Panc1 (cell line): ENCODE results near the gene OTOP2.

ENCODE experiments used
- CTCF ChIP-seq: fragments of 450-650 bp; IDR thresholded peaks from 2 replicates; pipeline ENCODE4 v1.5.1; 2017; ENCODE audit warnings: mild to moderate bottlenecking
- POLR2AphosphoS5 ChIP-seq: IDR thresholded peaks from 2 replicates; pipeline ENCODE4 v1.6.1; 2012; ENCODE audit warnings: mild to moderate bottlenecking, low read depth, low read length, moderate library complexity

GRCh38 chr17:74921769-74922168 lies 2.3 kb upstream of the OTOP2 start:
- TF ChIP-seq CTCF (no peak), POLR2AphosphoS5 (no peak)
